ENCODE data around the gene RNF212. TPM values are rescaled to one million over a fixed set of nuclear protein-coding genes. Genes with fewer than 3 reads are reported as not detected.

Gene RNF212
- total and polyA plus RNA-seq, 9 of the 15 experiments (the other 6 are each of a cell fraction or from before 2014, with no cell fraction given) = 0.04 TPM; not detected in 8

GRCh38 chr4:1043651-1044468, 69.5 kb downstream of the RNF212 start (continued):
- TF ChIP-seq ARID4B (CRISPR knock-in tag; IDR thresholded peaks at IDR 0.05) (peak; percentile 75), HDAC1 (IDR thresholded peaks at IDR 0.05) (peak in 1 of 2 experiments; percentile 82; a peak in 2 of 4 replicates), MAFG (tag; conservative IDR thresholded peaks at IDR 0.05) (peak; percentile 94), NCOR1 (IDR thresholded peaks at IDR 0.05) (peak; percentile 83), ATF3 (IDR thresholded peaks at IDR 0.05) (peak; percentile 100), ATF3 (CRISPR knock-in tag; conservative IDR thresholded peaks at IDR 0.05) (peak; percentile 100), RUNX1 (IDR thresholded peaks at IDR 0.05; ENCODE audit: low read depth) (peak; percentile 28; the same call in 1 of the 2 replicates), CEBPB (tag; IDR thresholded peaks at IDR 0.05) (peak; percentile 99), MCM2 (IDR thresholded peaks at IDR 0.05; ENCODE audit: low read depth) (no peak), NR4A1 (CRISPR knock-in tag; IDR thresholded peaks at IDR 0.05) (peak; percentile 82; the same call in 1 of the 2 replicates), NR4A1 (tag; IDR thresholded peaks at IDR 0.05) (peak; percentile 69), JUNB (CRISPR knock-in tag; conservative IDR thresholded peaks at IDR 0.05) (peak; percentile 98), ATF2 (CRISPR knock-in tag; IDR thresholded peaks at IDR 0.05) (peak; percentile 68; the same call in 1 of the 2 replicates), GATAD2B (IDR thresholded peaks at IDR 0.05; ENCODE audit: borderline replicate concordance) (peak; percentile 89; the same call in 1 of the 2 replicates), KDM4B (IDR thresholded peaks at IDR 0.05; ENCODE audit: borderline replicate concordance in 2 of 2, low read depth in 1 of 2) (peak in 1 of 2 experiments; percentile 80; a peak in 2 of 4 replicates), ARNT (IDR thresholded peaks at IDR 0.05) (peak in 1 of 2 experiments; percentile 84; a peak in 2 of 4 replicates), FOXJ2 (tag; IDR thresholded peaks at IDR 0.05) (no peak), HOXB6 (CRISPR knock-in tag; IDR thresholded peaks at IDR 0.05; ENCODE audit: borderline replicate concordance) (no peak), SUPT5H (IDR thresholded peaks at IDR 0.05) (peak; percentile 61), STAG1 (CRISPR knock-in tag; IDR thresholded peaks at IDR 0.05; ENCODE audit: borderline replicate concordance) (peak; percentile 29; the same call in 1 of the 2 replicates), FOXA1 (IDR thresholded peaks at IDR 0.05; ENCODE audit: borderline replicate concordance) (no peak), POLR2G (IDR thresholded peaks at IDR 0.05; ENCODE audit: low read depth, low read length) (peak; percentile 90), ZNF282 (CRISPR knock-in tag; IDR thresholded peaks at IDR 0.05) (0 out of 2 replicates have a peak, but pooled peaks have one; percentile 68)

Data from K562 (cell line).